HepG2 (cell line): ENCODE data around the gene RILP. TPM values are rescaled to one million over a fixed set of nuclear protein-coding genes. Genes with fewer than 3 reads are reported as not detected.
A peak's percentile ranks its signal among the peaks of the same experiment; 100 is the strongest.

ENCODE experiments used
- DPF2 ChIP-seq: sonication (generic); formaldehyde crosslinking; IDR thresholded peaks from 2 replicates; pipeline ENCODE4 v1.4.0; 2020; ENCODE audit warnings: mild to moderate bottlenecking, low read depth, missing genetic modification reagents, borderline replicate concordance
- FOXA1 ChIP-seq, 2 experiments: fragments of 450-650 bp in 1 of 2; sonication (generic) in 1 of 2; formaldehyde crosslinking in 1 of 2; IDR thresholded peaks; 2 replicates each; pipeline versions ENCODE4 v1.4.0 to v1.6.1; 2016 to 2020; ENCODE audit warnings: missing genetic modification reagents in 1 of 2
- HNRNPLL ChIP-seq: fragments of 200-400 bp; formaldehyde crosslinking; IDR thresholded peaks from 2 replicates; pipeline ENCODE4 v1.6.1; 2017; ENCODE audit warnings: mild to moderate bottlenecking, low read depth, low read length; ENCODE audit not compliant: poor library complexity, severe bottlenecking
- NFIC ChIP-seq: IDR thresholded peaks from 2 replicates; pipeline ENCODE4 v1.6.1; 2012; ENCODE audit warnings: mild to moderate bottlenecking, low read length, inconsistent platforms
- NFKB2 ChIP-seq: sonication (generic); formaldehyde crosslinking; IDR thresholded peaks from 2 replicates; pipeline ENCODE4 v1.4.0; 2020; ENCODE audit warnings: missing genetic modification reagents, borderline replicate concordance
- RBM39 ChIP-seq: fragments of 200-400 bp; formaldehyde crosslinking; IDR thresholded peaks from one replicate; pipeline ENCODE4 v1.6.1; 2018; ENCODE audit warnings: antibody characterized with exemption, mild to moderate bottlenecking, low read depth, low read length; ENCODE audit not compliant: poor library complexity, severe bottlenecking
- RFXAP ChIP-seq: sonication (generic); formaldehyde crosslinking; IDR thresholded peaks from 2 replicates; pipeline ENCODE4 v1.4.0; 2020; ENCODE audit warnings: missing genetic modification reagents, borderline replicate concordance
- SAFB2 ChIP-seq: sonication (generic); formaldehyde crosslinking; IDR thresholded peaks from 2 replicates; pipeline ENCODE4 v1.5.1; 2020; ENCODE audit warnings: missing genetic modification reagents, low read depth, mild to moderate bottlenecking, borderline replicate concordance
- SP1 ChIP-seq, 2 experiments: fragments of 450-650 bp in 1 of 2; sonication (generic) in 1 of 2; formaldehyde crosslinking in 1 of 2; IDR thresholded peaks; 2 replicates each; pipeline versions ENCODE4 v1.4.0 to v1.6.1; 2016 to 2020; ENCODE audit warnings: missing genetic modification reagents in 1 of 2
- TGIF2 ChIP-seq: IDR thresholded peaks from 2 replicates; pipeline ENCODE4 v1.6.1; 2016; ENCODE audit warnings: control low read depth, missing compliant biosample characterization
- ZNF180 ChIP-seq: sonication (generic); formaldehyde crosslinking; IDR thresholded peaks from 2 replicates; pipeline ENCODE4 v1.4.0; 2020; ENCODE audit warnings: low read depth, missing genetic modification reagents, borderline replicate concordance
- ZNF557 ChIP-seq: sonication (generic); formaldehyde crosslinking; IDR thresholded peaks from 2 replicates; pipeline ENCODE4 v1.4.0; 2020; ENCODE audit warnings: missing genetic modification reagents
- polyA plus RNA-seq, 8 experiments: library from polyadenylated mRNA; depleted of rRNA in 3 of 8; stranded (reverse) in 7 of 8; unstranded in 1 of 8; fragments of >200 nt; fragmentation: Illumina TruSeq in 4 of 8; extraction: Trizol in 4 of 8; gene quantifications; 2 replicates each; pipeline versions ENCODE4 v1.2.1 to v1.2.3, GENCODE V29; 2011 to 2016; ENCODE audit warnings: low read depth in 4 of 8, missing spikeins in 1 of 8, mixed read lengths in 1 of 8; ENCODE audit not compliant: insufficient read depth in 1 of 8
- total RNA-seq, 5 experiments: library from RNA; depleted of rRNA; stranded (reverse); fragments of >200 nt; fragmentation: Illumina TruSeq; extraction: Trizol; gene quantifications; 2 replicates each; pipeline ENCODE4 v1.2.3, GENCODE V29; 2016; ENCODE audit warnings: low read depth in 1 of 5
- TF ChIP-seq, protein P1 (sequence below): sonication (generic); formaldehyde crosslinking; IDR thresholded peaks from 2 replicates; pipeline ENCODE4 v1.5.0; 2020; ENCODE audit warnings: mild to moderate bottlenecking, low read depth, missing genetic modification reagents, borderline replicate concordance
- TF ChIP-seq, protein P2 (sequence below): sonication (generic); formaldehyde crosslinking; IDR thresholded peaks from 2 replicates; pipeline ENCODE4 v1.8.0; 2022; ENCODE audit warnings: mild to moderate bottlenecking, missing genetic modification reagents, borderline replicate concordance
- TF ChIP-seq, protein P3 (sequence below): sonication (generic); formaldehyde crosslinking; IDR thresholded peaks from 2 replicates; pipeline ENCODE4 v1.8.0; 2022; ENCODE audit warnings: missing genetic modification reagents, low read depth, mild to moderate bottlenecking, borderline replicate concordance
- TF ChIP-seq, protein P4 (sequence below): sonication (generic); formaldehyde crosslinking; IDR thresholded peaks from 2 replicates; pipeline ENCODE4 v1.5.0; 2020; ENCODE audit warnings: mild to moderate bottlenecking, missing genetic modification reagents, borderline replicate concordance
- TF ChIP-seq, protein P5 (sequence below): IDR thresholded peaks from 2 replicates; pipeline ENCODE4 v1.6.1; 2016; ENCODE audit warnings: missing compliant biosample characterization, missing genetic modification reagents, borderline replicate concordance

The RILP gene
- total and polyA plus RNA-seq, 2 of the 13 experiments (the other 11 are each of a cell fraction or from before 2014, with no cell fraction given) = 6.6 to 8.1 TPM

DNA sequence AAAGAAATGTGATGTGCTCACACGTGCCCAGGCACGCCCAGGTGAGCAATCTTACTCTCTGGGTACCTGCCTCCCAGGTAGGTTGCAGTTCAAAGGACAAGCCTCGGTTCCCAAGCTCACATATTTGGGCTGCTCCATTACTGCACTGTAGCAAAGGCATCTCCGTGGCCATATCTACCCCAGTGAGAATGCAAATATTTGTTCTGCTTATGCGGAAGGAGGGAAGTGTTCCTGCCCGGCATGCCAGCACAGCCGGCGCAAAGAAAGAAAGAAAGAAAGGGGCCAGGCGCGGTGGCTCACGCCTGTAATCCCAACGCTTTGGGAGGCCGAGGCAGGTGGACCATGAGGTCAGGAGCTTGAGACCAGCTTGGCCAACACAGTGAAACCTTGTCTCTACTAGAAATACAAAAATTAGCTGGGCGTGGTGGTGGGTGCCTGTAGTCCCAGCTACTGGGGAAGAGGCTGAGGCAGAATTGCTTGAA, 51.8 kb downstream of the RILP start (continued):
- peak; percentile 61; the same call in 1 of the 2 replicates for TF ChIP-seq DPF2 (CRISPR knock-in tag)
- TF ChIP-seq FOXA1 (IDR thresholded peaks at IDR 0.05) = no peak
- peak; percentile 80 for TF ChIP-seq FOXA1 (CRISPR knock-in tag; IDR thresholded peaks at IDR 0.05)
- TF ChIP-seq, protein P1, sequence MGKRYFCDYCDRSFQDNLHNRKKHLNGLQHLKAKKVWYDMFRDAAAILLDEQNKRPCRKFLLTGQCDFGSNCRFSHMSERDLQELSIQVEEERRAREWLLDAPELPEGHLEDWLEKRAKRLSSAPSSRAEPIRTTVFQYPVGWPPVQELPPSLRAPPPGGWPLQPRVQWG (CRISPR knock-in tag) = no peak
- TF ChIP-seq NFKB2 (CRISPR knock-in tag) = peak; percentile 31; the same call in 1 of the 2 replicates
- TF ChIP-seq SAFB2 (CRISPR knock-in tag) = no peak
- TF ChIP-seq RFXAP (CRISPR knock-in tag) = no peak
- TF ChIP-seq HNRNPLL = no peak
- TF ChIP-seq SP1 (IDR thresholded peaks at IDR 0.05) = no peak
- TF ChIP-seq SP1 (CRISPR knock-in tag; IDR thresholded peaks at IDR 0.05) = no peak
- TF ChIP-seq, protein P2, sequence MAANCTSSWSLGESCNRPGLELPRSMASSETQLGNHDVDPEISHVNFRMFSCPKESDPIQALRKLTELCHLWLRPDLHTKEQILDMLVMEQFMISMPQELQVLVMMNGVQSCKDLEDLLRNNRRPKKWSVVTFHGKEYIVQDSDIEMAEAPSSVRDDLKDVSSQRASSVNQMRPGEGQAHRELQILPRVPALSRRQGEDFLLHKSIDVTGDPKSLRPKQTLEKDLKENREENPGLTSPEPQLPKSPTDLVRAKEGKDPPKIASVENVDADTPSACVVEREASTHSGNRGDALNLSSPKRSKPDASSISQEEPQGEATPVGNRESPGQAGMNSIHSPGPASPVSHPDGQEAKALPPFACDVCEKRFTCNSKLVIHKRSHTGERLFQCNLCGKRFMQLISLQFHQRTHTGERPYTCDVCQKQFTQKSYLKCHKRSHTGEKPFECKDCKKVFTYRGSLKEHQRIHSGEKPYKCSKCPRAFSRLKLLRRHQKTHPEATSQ (CRISPR knock-in tag) = no peak
- TF ChIP-seq, protein P3, sequence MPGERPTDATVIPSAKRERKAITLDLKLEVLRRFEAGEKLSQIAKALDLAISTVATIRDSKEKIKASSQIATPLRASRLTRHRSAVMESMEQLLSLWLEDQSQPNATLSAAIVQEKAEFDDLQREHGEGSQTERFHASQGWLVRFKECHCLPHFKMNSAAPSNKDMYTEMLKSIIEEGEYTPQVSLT (CRISPR knock-in tag) = no peak
- no peak for TF ChIP-seq ZNF557 (CRISPR knock-in tag)
- TF ChIP-seq, protein P4, sequence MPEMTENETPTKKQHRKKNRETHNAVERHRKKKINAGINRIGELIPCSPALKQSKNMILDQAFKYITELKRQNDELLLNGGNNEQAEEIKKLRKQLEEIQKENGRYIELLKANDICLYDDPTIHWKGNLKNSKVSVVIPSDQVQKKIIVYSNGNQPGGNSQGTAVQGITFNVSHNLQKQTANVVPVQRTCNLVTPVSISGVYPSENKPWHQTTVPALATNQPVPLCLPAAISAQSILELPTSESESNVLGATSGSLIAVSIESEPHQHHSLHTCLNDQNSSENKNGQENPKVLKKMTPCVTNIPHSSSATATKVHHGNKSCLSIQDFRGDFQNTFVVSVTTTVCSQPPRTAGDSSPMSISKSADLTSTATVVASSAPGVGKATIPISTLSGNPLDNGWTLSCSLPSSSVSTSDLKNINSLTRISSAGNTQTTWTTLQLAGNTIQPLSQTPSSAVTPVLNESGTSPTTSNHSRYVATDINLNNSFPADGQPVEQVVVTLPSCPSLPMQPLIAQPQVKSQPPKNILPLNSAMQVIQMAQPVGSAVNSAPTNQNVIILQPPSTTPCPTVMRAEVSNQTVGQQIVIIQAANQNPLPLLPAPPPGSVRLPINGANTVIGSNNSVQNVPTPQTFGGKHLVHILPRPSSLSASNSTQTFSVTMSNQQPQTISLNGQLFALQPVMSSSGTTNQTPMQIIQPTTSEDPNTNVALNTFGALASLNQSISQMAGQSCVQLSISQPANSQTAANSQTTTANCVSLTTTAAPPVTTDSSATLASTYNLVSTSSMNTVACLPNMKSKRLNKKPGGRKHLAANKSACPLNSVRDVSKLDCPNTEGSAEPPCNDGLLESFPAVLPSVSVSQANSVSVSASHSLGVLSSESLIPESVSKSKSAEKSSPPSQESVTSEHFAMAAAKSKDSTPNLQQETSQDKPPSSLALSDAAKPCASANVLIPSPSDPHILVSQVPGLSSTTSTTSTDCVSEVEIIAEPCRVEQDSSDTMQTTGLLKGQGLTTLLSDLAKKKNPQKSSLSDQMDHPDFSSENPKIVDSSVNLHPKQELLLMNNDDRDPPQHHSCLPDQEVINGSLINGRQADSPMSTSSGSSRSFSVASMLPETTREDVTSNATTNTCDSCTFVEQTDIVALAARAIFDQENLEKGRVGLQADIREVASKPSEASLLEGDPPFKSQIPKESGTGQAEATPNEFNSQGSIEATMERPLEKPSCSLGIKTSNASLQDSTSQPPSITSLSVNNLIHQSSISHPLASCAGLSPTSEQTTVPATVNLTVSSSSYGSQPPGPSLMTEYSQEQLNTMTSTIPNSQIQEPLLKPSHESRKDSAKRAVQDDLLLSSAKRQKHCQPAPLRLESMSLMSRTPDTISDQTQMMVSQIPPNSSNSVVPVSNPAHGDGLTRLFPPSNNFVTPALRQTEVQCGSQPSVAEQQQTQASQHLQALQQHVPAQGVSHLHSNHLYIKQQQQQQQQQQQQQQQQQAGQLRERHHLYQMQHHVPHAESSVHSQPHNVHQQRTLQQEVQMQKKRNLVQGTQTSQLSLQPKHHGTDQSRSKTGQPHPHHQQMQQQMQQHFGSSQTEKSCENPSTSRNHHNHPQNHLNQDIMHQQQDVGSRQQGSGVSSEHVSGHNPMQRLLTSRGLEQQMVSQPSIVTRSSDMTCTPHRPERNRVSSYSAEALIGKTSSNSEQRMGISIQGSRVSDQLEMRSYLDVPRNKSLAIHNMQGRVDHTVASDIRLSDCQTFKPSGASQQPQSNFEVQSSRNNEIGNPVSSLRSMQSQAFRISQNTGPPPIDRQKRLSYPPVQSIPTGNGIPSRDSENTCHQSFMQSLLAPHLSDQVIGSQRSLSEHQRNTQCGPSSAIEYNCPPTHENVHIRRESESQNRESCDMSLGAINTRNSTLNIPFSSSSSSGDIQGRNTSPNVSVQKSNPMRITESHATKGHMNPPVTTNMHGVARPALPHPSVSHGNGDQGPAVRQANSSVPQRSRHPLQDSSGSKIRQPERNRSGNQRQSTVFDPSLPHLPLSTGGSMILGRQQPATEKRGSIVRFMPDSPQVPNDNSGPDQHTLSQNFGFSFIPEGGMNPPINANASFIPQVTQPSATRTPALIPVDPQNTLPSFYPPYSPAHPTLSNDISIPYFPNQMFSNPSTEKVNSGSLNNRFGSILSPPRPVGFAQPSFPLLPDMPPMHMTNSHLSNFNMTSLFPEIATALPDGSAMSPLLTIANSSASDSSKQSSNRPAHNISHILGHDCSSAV (CRISPR knock-in tag) = no peak
- TF ChIP-seq, protein P5, sequence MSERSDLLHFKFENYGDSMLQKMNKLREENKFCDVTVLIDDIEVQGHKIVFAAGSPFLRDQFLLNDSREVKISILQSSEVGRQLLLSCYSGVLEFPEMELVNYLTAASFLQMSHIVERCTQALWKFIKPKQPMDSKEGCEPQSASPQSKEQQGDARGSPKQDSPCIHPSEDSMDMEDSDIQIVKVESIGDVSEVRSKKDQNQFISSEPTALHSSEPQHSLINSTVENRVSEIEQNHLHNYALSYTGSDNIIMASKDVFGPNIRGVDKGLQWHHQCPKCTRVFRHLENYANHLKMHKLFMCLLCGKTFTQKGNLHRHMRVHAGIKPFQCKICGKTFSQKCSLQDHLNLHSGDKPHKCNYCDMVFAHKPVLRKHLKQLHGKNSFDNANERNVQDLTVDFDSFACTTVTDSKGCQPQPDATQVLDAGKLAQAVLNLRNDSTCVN (CRISPR knock-in tag) = no peak
- 0 out of 2 replicates have a peak, but pooled peaks have one; percentile 14 for TF ChIP-seq TGIF2
- TF ChIP-seq NFIC = no peak
- TF ChIP-seq RBM39 = no peak
- no peak for TF ChIP-seq ZNF180 (CRISPR knock-in tag)
